BLaER1 treated with 17β-estradiol and CSF1 and Interleukin-3, amounts not matched to agents 10 nM and 100 nM (cell line): ENCODE measurements around the gene LILRA6.
A peak's percentile ranks its signal among the peaks of the same experiment; 100 is the strongest.
"Not testable (repeated sequence)": the region's sequence is repeated elsewhere in the genome, so short reads cannot be mapped to it uniquely, and the experiment has no call there.

ENCODE experiments used
- H3K27ac ChIP-seq, 11 experiments: shearing (Covaris generic); formaldehyde crosslinking; 2 replicates each; pipeline ENCODE4 v1.8.1; 2022
- H3K27me3 ChIP-seq, 11 experiments: shearing (Covaris generic); formaldehyde crosslinking; 2 replicates each; pipeline ENCODE4 v1.8.1; 2022
- H3K36me3 ChIP-seq, 11 experiments: shearing (Covaris generic); formaldehyde crosslinking; 2 replicates each; pipeline ENCODE4 v1.8.1; 2022
- H3K4me1 ChIP-seq, 10 experiments: shearing (Covaris generic); formaldehyde crosslinking; 2 replicates each; pipeline ENCODE4 v1.8.1; 2022
- H3K4me2 ChIP-seq, 11 experiments: shearing (Covaris generic); formaldehyde crosslinking; 2 replicates each; pipeline ENCODE4 v1.8.1; 2022
- H3K4me3 ChIP-seq, 10 experiments: shearing (Covaris generic); formaldehyde crosslinking; 2 replicates each; pipeline ENCODE4 v1.8.1; 2022
- H3K9ac ChIP-seq, 11 experiments: shearing (Covaris generic); formaldehyde crosslinking; 2 replicates each; pipeline ENCODE4 v1.8.1; 2022
- H3K9me3 ChIP-seq, 11 experiments: shearing (Covaris generic); formaldehyde crosslinking; replicated peaks in 1 of 11; 2 replicates each; pipeline ENCODE4 v1.8.1; 2022
- H4K20me1 ChIP-seq, 11 experiments: shearing (Covaris generic); formaldehyde crosslinking; 2 replicates each; pipeline ENCODE4 v1.8.1; 2022
- Cebpa-rat ChIP-seq, 11 experiments: shearing (Covaris generic); IDR thresholded peaks; 2 replicates each; pipeline ENCODE4 v1.8.1; 2022

Gene LILRA6

GRCh38 chr19:54206030-54206830 lies 36.4 kb downstream of the LILRA6 start:
- Histone ChIP-seq H3K27me3 (no peaks in the 10 kb centered on the region), H3K9me3 (no peaks in the 10 kb centered on the region; a peak in 1 of 22 replicates), H3K36me3 (peaks cover 66 to 91% (median 83%) of the 10 kb centered on the region in 11 experiments), H3K4me1 (peaks cover 63 to 98% (median 89%) of the 10 kb centered on the region in 10 experiments), H3K27ac (peak overlapping the region; percentile 94 to 100 (median 97)), H3K9ac (peak overlapping the region; percentile 91 to 99 (median 97)), H4K20me1 (peaks cover 28 to 100% (median 62%) of the 10 kb centered on the region in 11 experiments; a peak in 21 of 22 replicates), H3K4me2 (peak overlapping the region; percentile 87 to 99 (median 97)), H3K4me3 (peak overlapping the region; percentile 30 to 98 (median 93); a peak in 19 of 20 replicates)
- TF ChIP-seq Cebpa-rat (IDR thresholded peaks at IDR 0.05): no peak

- H3K27me3 ChIP-seq: no peaks in the 10 kb centered on the region
- peaks cover 33 to 91% (median 64%) of the 10 kb centered on the region in 11 experiments; a peak in 21 of 22 replicates for H4K20me1 ChIP-seq
- peak overlapping the region; percentile 91 to 99 (median 97) for H3K9ac ChIP-seq
- no peak for TF ChIP-seq Cebpa-rat (IDR thresholded peaks at IDR 0.05)
- peak overlapping the region; percentile 81 to 98 (median 96); a peak in 19 of 20 replicates for H3K4me3 ChIP-seq
- H3K9me3 ChIP-seq: no peaks in the 10 kb centered on the region; a peak in 1 of 22 replicates
- peaks cover 68 to 86% (median 82%) of the 10 kb centered on the region in 11 experiments for H3K36me3 ChIP-seq
- H3K4me1 ChIP-seq: peaks cover 52 to 88% (median 79%) of the 10 kb centered on the region in 10 experiments
- H3K27ac ChIP-seq: peak overlapping the region; percentile 30 to 100 (median 97); a peak in 19 of 22 replicates
- peak overlapping the region; percentile 87 to 99 (median 97) for H3K4me2 ChIP-seq
These were observed 37.7 kb downstream of the LILRA6 start for GRCh38 chr19:54204767-54205468.

DNA sequence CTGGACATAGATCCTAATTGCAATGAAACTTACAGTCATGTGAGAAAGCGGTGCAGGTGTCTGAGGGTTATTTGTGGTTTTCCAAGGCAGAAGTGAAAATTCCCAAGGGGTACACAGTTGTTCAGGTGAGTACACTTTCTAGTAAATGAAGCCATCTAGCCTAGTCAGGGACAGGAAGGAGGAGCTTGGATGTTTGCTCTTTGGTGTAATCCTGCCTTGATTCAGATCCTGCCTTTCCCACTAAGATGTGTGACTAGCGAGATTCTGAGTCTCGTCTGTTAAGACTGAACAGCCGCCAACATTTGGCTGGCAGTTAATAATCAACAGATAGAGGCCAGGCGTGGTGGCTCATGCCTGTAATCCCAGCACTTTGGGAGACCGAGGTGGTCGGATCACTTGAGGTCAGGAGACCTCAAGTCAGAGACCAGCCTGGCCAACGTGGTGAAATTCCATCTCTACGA lies 39.4 kb downstream of the LILRA6 start:
- H4K20me1 ChIP-seq: peaks cover 33 to 74% (median 64%) of the 10 kb centered on the region in 11 experiments; a peak in 21 of 22 replicates

GRCh38 chr19:54201980-54202379 lies 40.6 kb downstream of the LILRA6 start:
- Histone ChIP-seq H4K20me1 (peaks cover 33 to 62% (median 60%) of the 10 kb centered on the region in 11 experiments; a peak in 21 of 22 replicates), H3K4me2 (peak overlapping the region; percentile 87 to 99 (median 97)), H3K27me3 (no peaks in the 10 kb centered on the region), H3K4me1 (peaks cover 53 to 63% (median 61%) of the 10 kb centered on the region in 10 experiments), H3K4me3 (peak overlapping the region; percentile 81 to 98 (median 96)), H3K27ac (peak overlapping the region; percentile 95 to 100 (median 97)), H3K36me3 (peaks cover 59 to 79% (median 68%) of the 10 kb centered on the region in 11 experiments), H3K9me3 (no peaks in the 10 kb centered on the region; a peak in 1 of 22 replicates), H3K9ac (peak overlapping the region; percentile 91 to 99 (median 97))
- TF ChIP-seq Cebpa-rat (IDR thresholded peaks at IDR 0.05): peak in 2 of 11 experiments; percentile 32 to 38; a peak in 1 of 22 replicates

More for the DNA sequence above, 39.4 kb downstream of the LILRA6 start:
- no peaks in the 10 kb centered on the region for H3K27me3 ChIP-seq
- peak overlapping the region; percentile 95 to 100 (median 97) for H3K27ac ChIP-seq
- H3K4me3 ChIP-seq: peak overlapping the region; percentile 81 to 98 (median 96)
- peaks cover 66 to 77% (median 68%) of the 10 kb centered on the region in 11 experiments for H3K36me3 ChIP-seq
- no peak for TF ChIP-seq Cebpa-rat (IDR thresholded peaks at IDR 0.05)
- peaks cover 49 to 75% (median 68%) of the 10 kb centered on the region in 10 experiments for H3K4me1 ChIP-seq
- H3K4me2 ChIP-seq: peak overlapping the region; percentile 87 to 99 (median 97)
- peak overlapping the region; percentile 91 to 99 (median 97) for H3K9ac ChIP-seq
- H3K9me3 ChIP-seq: no peaks in the 10 kb centered on the region; a peak in 1 of 22 replicates

DNA sequence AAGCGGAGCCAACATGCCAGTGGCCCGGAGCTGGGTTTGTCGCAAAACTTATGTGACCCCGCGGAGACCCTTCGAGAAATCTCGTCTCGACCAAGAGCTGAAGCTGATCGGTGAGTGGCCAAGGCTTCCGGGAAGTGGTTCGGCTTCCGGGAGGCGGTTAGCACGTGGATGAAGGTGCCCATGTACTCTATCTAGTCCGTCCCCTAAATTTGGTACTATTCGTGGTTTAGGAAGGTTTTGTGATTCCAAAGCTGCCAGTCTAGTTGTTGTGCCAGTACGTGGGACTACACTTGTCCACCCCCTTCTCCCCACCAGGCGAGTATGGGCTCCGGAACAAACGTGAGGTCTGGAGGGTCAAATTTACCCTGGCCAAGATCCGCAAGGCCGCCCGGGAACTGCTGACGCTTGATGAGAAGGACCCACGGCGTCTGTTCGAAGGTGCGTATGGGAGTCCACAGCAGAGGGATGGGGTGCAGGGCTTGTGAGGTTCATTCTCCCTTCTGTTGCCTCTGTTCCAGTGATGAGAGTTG lies 41.4 kb downstream of the LILRA6 start:
- Histone ChIP-seq H3K9ac (peak overlapping the region; percentile 91 to 99 (median 97)), H3K9me3 (no peaks in the 10 kb centered on the region; a peak in 1 of 22 replicates), H3K36me3 (peaks cover 52 to 77% (median 66%) of the 10 kb centered on the region in 11 experiments), H3K4me3 (peak overlapping the region; percentile 81 to 98 (median 96)), H3K4me1 (peaks cover 53 to 61% (median 53%) of the 10 kb centered on the region in 10 experiments), H3K27me3 (no peaks in the 10 kb centered on the region), H3K27ac (peak overlapping the region; percentile 95 to 100 (median 97)), H3K4me2 (peak overlapping the region; percentile 87 to 99 (median 97)), H4K20me1 (peaks cover 33 to 54% (median 52%) of the 10 kb centered on the region in 11 experiments; a peak in 21 of 22 replicates)
- no peak for TF ChIP-seq Cebpa-rat (IDR thresholded peaks at IDR 0.05)

DNA sequence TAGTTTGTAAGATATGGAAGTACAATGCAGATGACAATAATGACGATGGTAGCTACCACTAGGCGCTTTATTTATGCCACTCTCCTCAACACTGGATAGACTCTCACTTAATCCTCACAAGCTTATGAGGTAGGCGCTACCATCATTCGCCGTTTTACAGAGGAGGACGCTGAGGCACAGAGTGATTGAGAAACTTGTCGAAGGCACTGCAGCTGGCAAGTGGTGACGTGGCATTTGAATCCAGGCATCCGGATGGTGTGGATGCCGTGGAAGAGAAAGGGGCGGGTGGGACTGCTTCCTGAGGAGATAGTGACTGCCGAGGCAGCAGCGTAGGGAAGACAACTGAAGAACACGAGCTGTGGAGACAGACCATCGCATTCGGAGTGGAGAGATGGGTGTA lies 43.2 kb downstream of the LILRA6 start:
- H4K20me1 ChIP-seq: peaks cover 33 to 38% (median 35%) of the 10 kb centered on the region in 11 experiments; a peak in 21 of 22 replicates
- TF ChIP-seq Cebpa-rat (IDR thresholded peaks at IDR 0.05): no peak
- H3K9ac ChIP-seq: peak overlapping the region; percentile 91 to 99 (median 97); a peak in 16 of 22 replicates
- peak overlapping the region in 10 of 11 experiments; percentile 78 to 98 (median 86); a peak in 18 of 22 replicates for H3K4me2 ChIP-seq
- peak overlapping the region in 1 of 10 experiments; percentile 96; a peak in 1 of 20 replicates for H3K4me3 ChIP-seq
- no peaks in the 10 kb centered on the region for H3K27me3 ChIP-seq
- no peaks in the 10 kb centered on the region; a peak in 1 of 22 replicates for H3K9me3 ChIP-seq
- H3K27ac ChIP-seq: peak overlapping the region in 10 of 11 experiments; percentile 95 to 100 (median 98); a peak in 12 of 22 replicates
- peaks cover 34 to 61% (median 36%) of the 10 kb centered on the region in 10 experiments for H3K4me1 ChIP-seq
- peaks cover 46 to 76% (median 61%) of the 10 kb centered on the region in 11 experiments for H3K36me3 ChIP-seq

DNA sequence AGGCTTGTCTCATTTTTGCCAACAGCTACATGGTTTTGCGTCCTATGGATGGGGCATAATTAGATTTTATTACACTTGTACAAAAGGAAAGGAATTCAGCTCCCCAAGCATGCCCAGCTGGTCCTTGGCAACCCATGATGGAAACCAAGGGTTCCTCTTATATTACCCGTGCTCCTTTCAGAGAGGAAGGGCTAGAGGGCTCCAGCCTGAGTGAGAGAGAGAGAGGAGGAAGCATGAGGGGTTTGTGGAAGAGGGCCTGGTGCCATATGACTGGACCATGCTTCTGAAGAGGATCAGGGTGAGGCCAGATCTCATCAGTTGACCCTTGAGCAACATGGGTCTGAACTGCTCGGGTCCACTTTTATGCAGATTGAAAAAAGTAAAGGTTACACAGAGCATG lies 45.5 kb downstream of the LILRA6 start:
- Histone ChIP-seq H3K27me3 (no peaks in the 10 kb centered on the region), H3K4me3 (no peak overlapping the region), H3K9ac (no peak overlapping the region), H3K36me3 (peaks cover 43 to 75% (median 59%) of the 10 kb centered on the region in 11 experiments), H3K4me2 (peak overlapping the region in 3 of 11 experiments; percentile 31 to 58 (median 53); a peak in 5 of 22 replicates), H4K20me1 (peaks cover 12 to 30% (median 20%) of the 10 kb centered on the region in 11 experiments; a peak in 21 of 22 replicates), H3K27ac (no peak overlapping the region), H3K9me3 (no peaks in the 10 kb centered on the region; a peak in 1 of 22 replicates), H3K4me1 (peaks cover 24 to 76% (median 28%) of the 10 kb centered on the region in 10 experiments)
- no peak for TF ChIP-seq Cebpa-rat (IDR thresholded peaks at IDR 0.05)

DNA sequence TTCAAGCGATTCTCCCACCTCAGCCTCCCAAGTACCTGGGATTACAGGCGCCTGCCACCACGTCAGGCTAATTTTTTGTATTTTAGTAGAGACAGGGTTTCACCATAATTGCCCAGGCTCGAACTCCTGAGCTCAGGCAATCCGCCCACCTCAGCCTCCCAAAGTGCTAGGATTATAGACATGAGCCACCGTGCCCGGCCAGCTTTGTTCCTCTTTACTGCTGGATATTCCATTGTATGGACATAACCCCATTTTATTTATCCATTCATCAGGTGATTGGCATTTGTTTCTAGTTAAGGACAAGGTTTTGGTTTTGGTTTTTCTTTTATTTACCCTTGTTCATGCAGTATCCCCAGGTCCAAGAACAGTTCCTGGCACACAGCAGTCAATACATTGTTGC lies 46.1 kb downstream of the LILRA6 start:
- Histone ChIP-seq H3K9me3 (no peaks in the 10 kb centered on the region; a peak in 1 of 22 replicates), H3K4me2 (peak overlapping the region in 3 of 11 experiments; percentile 31 to 58 (median 53); a peak in 6 of 22 replicates), H3K4me1 (peaks cover 26 to 78% (median 31%) of the 10 kb centered on the region in 10 experiments), H3K9ac (no peak overlapping the region), H4K20me1 (peaks cover 9 to 28% (median 20%) of the 10 kb centered on the region in 11 experiments; a peak in 21 of 22 replicates), H3K36me3 (peaks cover 37 to 69% (median 53%) of the 10 kb centered on the region in 11 experiments), H3K4me3 (no peak overlapping the region), H3K27me3 (no peaks in the 10 kb centered on the region), H3K27ac (no peak overlapping the region)
- TF ChIP-seq Cebpa-rat (IDR thresholded peaks at IDR 0.05): no peak

- not testable (repeated sequence) for H3K27ac ChIP-seq, H3K4me3 ChIP-seq, H3K27me3 ChIP-seq, H3K9me3 ChIP-seq
- H3K36me3 ChIP-seq: peaks cover 32 to 63% (median 47%) of the 10 kb centered on the region in 11 experiments
- peaks cover 4 to 21% (median 16%) of the 10 kb centered on the region in 11 experiments; a peak in 13 of 22 replicates for H4K20me1 ChIP-seq
- peak overlapping the region in 2 of 11 experiments; percentile 13 to 93; a peak in 2 of 22 replicates for H3K9ac ChIP-seq
- peaks cover 18 to 71% (median 23%) of the 10 kb centered on the region in 10 experiments for H3K4me1 ChIP-seq
- H3K4me2 ChIP-seq: peak overlapping the region in 2 of 11 experiments; percentile 93 to 97; a peak in 4 of 22 replicates
These were observed 48.1 kb downstream of the LILRA6 start for GRCh38 chr19:54194463-54194862.
